Transverse colon (tissue), 4 donors: ENCODE results near the gene F2RL2. TPM values are rescaled to one million over a fixed set of nuclear protein-coding genes. Genes with fewer than 3 reads are reported as not detected.

Experiments
- DNase-seq: peaks from one replicate; pipeline ENCODE4 v3.0.0-alpha.2; 2019
- H3K27ac ChIP-seq, 4 donors: fragments of 200-600 bp; sonication (generic); 2 replicates each; pipeline ENCODE4 v1.5.1; 2016 to 2018; ENCODE audit warnings: inconsistent platforms in 4 of 4
- H3K27me3 ChIP-seq: fragments of 200-600 bp; sonication (generic); 2 replicates; pipeline ENCODE4 v1.5.1; 2017; ENCODE audit warnings: inconsistent platforms
- H3K36me3 ChIP-seq, 4 donors: fragments of 200-600 bp; sonication (generic); 2 replicates each; pipeline ENCODE4 v1.5.1; 2017 to 2019; ENCODE audit warnings: inconsistent platforms in 4 of 4
- H3K4me1 ChIP-seq, 4 donors: fragments of 200-600 bp; sonication (generic); 2 replicates each; pipeline ENCODE4 v1.5.1; 2017 to 2020; ENCODE audit warnings: inconsistent platforms in 4 of 4
- H3K4me3 ChIP-seq, 4 donors: fragments of 200-600 bp; sonication (generic); 1 replicate in 1 of 4; 2 replicates in 3 of 4; pipeline versions ENCODE4 v1.5.1 to v1.6.1; 2017 to 2019; ENCODE audit warnings: inconsistent platforms in 4 of 4
- H3K9me3 ChIP-seq, 2 donors: fragments of 200-600 bp; sonication (generic); 2 replicates each; pipeline ENCODE4 v1.5.1; 2017 to 2019; ENCODE audit warnings: inconsistent platforms in 2 of 2
- CTCF ChIP-seq, 5 experiments: fragments of 200-600 bp in 3 of 5; fragments of 450-650 bp in 2 of 5; sonication (generic) in 3 of 5; IDR thresholded peaks; 1 replicate in 2 of 5; 2 replicates in 3 of 5; pipeline ENCODE4 v1.5.1; 2016 to 2017; ENCODE audit warnings: antibody characterized with exemption in 5 of 5, inconsistent platforms in 3 of 5, mild to moderate bottlenecking in 2 of 5, moderate library complexity in 1 of 5
- EP300 ChIP-seq: sonication (generic); formaldehyde crosslinking; IDR thresholded peaks from one replicate; pipeline ENCODE4 v1.6.1; 2017; ENCODE audit warnings: antibody characterized with exemption, low read depth
- POLR2A ChIP-seq: fragments of 450-650 bp; IDR thresholded peaks from one replicate; pipeline ENCODE4 v1.6.1; 2016; ENCODE audit warnings: antibody characterized with exemption, mild to moderate bottlenecking, moderate library complexity
- POLR2AphosphoS5 ChIP-seq, 3 donors: sonication (generic); formaldehyde crosslinking; IDR thresholded peaks; one replicate each; pipeline ENCODE4 v1.6.1; 2016; ENCODE audit warnings: antibody characterized with exemption in 3 of 3
- WGBS, 2 donors: methylation state at CpG; one replicate each; pipeline ENCODE4 v1.1.5; 2018; ENCODE audit warnings: low coverage in 1 of 2; 5-methylcytosine and 5-hydroxymethylcytosine counted together
- in situ Hi-C, 4 donors: fragments of 200-750 bp; cut with MboI; loops; one replicate each; pipeline versions ENCODE4 v1.15.0 to v1.15.1; 2017; ENCODE audit warnings: low sequenced_read_pairs in 3 of 4, low pct_ligation_motif_present in 1 of 4, low pct_unique_long_range_greater_than_20kb in 1 of 4
- intact Hi-C: fragments of 100-400 bp; cut with DNase I; formaldehyde crosslinking; loops from one replicate; pipeline ENCODE4 v1.15.1; 2023; ENCODE audit warnings: low total_unique reads
- total RNA-seq, 4 donors: library from RNA; depleted of rRNA; stranded (reverse); fragments of >200 nt; gene quantifications; one replicate each; pipeline ENCODE4 v1.1.0, GENCODE V29; 2016

The F2RL2 gene
- total RNA-seq, 4 donors from 2014 or later = 0.32 to 0.96 TPM; not detected in 2

DNA sequence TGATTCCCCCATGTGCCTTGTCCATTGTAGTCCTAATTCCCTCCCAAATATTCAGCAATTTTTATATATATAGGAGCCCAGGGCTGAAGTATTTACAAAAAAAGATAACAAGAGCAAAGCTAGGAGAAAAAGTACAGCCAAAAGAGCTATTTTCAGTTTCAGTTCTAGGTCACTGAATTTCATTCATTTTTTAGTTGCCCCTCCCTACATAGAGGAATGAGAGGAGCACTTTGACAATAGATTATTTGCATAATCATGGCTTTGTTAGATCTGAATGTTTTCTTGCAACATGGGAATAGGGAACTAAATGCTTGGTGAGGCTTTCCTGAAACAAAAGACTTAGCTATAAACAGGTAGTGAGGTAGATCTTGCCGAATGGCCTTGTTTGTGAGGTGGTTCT lies 15.3 kb upstream of the F2RL2 start:
- Histone ChIP-seq H3K27me3 (no peaks in the 10 kb centered on the region), H3K9me3 (no peaks in the 10 kb centered on the region), H3K27ac (no peak overlapping the region), H3K4me1 (peaks cover 0 to 7% (median 0%) of the 10 kb centered on the region in 4 donors), H3K36me3 (peaks cover 0 to 19% (median 5%) of the 10 kb centered on the region in 4 donors), H3K4me3 (no peak overlapping the region)
- no peak for DNase-seq
- TF ChIP-seq CTCF (IDR thresholded peaks at IDR 0.05) (no peak), EP300 (no peak), POLR2AphosphoS5 (IDR thresholded peaks at IDR 0.05) (no peak), POLR2A (no peak)
- 63 to 89% methylated on average over 1 of the region's 1 CpG for WGBS, 2 donors
- in situ Hi-C loops = no loop called here
- intact Hi-C loops = no loop called here

- in situ Hi-C loops (no loop called here), intact Hi-C loops (no loop called here)
- no peaks in the 10 kb centered on the region for H3K27me3 ChIP-seq
- H3K27ac ChIP-seq = no peak overlapping the region
- H3K36me3 ChIP-seq = peaks cover 0 to 13% (median 1%) of the 10 kb centered on the region in 4 donors
- DNase-seq = no peak
- no peaks in the 10 kb centered on the region for H3K9me3 ChIP-seq
- peaks cover 0 to 7% (median 0%) of the 10 kb centered on the region in 4 donors for H3K4me1 ChIP-seq
- H3K4me3 ChIP-seq = no peak overlapping the region
- WGBS, 2 donors = 90 to 100% methylated on average over 1 to 2 of the region's 2 CpGs
- TF ChIP-seq EP300 (no peak), POLR2AphosphoS5 (IDR thresholded peaks at IDR 0.05) (no peak), POLR2A (no peak), CTCF (IDR thresholded peaks at IDR 0.05) (no peak)
Measured at GRCh38 chr5:76637490-76637889, 14.3 kb upstream of the F2RL2 start.

DNA sequence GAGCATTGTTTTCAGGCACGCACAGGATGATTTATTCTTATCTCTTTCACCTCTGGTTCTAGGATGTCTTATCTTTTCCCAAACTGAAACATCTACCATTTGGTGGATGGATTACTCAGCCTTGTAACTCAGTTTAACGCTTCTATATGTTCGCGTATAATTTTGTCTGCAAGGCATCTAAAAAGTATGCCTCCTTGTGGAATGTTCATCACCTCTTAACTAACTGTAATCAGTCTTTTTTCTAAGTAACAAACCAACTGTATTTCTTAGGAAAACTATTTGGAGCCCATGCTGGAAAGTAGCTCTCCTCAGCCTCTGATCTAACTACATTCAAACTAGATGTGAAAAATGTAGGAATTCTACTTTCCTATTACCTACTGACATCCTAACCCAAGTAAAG lies 11.5 kb upstream of the F2RL2 start:
- Histone ChIP-seq H3K27me3 (no peaks in the 10 kb centered on the region), H3K36me3 (peaks cover 0 to 6% (median 0%) of the 10 kb centered on the region in 4 donors), H3K9me3 (no peaks in the 10 kb centered on the region), H3K4me3 (no peak overlapping the region), H3K27ac (no peak overlapping the region), H3K4me1 (peaks cover 0 to 7% (median 0%) of the 10 kb centered on the region in 4 donors)
- WGBS, 2 donors = 94 to 100% methylated on average over 4 of the region's 4 CpGs
- no peak for DNase-seq
- intact Hi-C loops (no loop called here), in situ Hi-C loops (no loop called here)
- TF ChIP-seq CTCF (IDR thresholded peaks at IDR 0.05) (no peak), EP300 (no peak), POLR2A (no peak)

DNA sequence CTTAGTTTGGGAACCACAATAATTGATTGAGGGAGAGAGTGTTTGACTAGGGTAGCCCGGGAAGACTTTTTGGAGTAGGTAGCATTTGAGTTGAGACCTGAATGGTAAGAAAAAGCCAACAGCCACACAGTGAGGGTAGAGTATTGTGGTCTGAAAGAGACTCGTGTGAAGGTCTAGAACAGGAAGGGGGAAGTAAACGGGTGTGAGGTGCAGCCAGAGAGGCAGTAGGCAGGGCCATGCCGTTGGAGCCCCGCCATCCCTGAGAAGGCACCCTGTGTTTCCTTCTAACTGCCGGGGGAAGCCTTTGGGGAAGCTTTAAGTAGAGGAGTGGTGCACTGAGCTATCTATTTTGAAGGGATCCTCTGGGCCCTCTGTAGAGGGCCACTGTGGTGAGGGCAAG lies 3.5 kb upstream of the F2RL2 start:
- intact Hi-C loops (no loop called here), in situ Hi-C loops (no loop called here)
- H3K9me3 ChIP-seq = no peaks in the 10 kb centered on the region
- TF ChIP-seq EP300 (no peak), POLR2AphosphoS5 (IDR thresholded peaks at IDR 0.05) (no peak), CTCF (IDR thresholded peaks at IDR 0.05) (no peak), POLR2A (no peak)
- H3K27me3 ChIP-seq = no peaks in the 10 kb centered on the region
- H3K4me1 ChIP-seq = no peaks in the 10 kb centered on the region
- no peak for DNase-seq
- H3K27ac ChIP-seq = no peak overlapping the region
- H3K36me3 ChIP-seq = no peaks in the 10 kb centered on the region
- WGBS, 2 donors = 67 to 80% methylated on average over 4 to 6 of the region's 6 CpGs
- H3K4me3 ChIP-seq = no peak overlapping the region
